ENCODE data around the gene NRG2.

The NRG2 gene

GRCh38 chr5:139984816-139985215 is 58.3 kb downstream of the NRG2 start:
- H3K4me1 ChIP-seq (ENCODE audit: control insufficient read depth, low read depth, low read length), result peaks cover 8% of the 10 kb centered on the region
- H3K4me2 ChIP-seq (ENCODE audit: low read length), result no peak overlapping the region
- no peak overlapping the region for H3K9ac ChIP-seq (ENCODE audit: low read length)
- no peak overlapping the region for H3K27ac ChIP-seq (ENCODE audit: low read depth, low read length)
- H3K79me2 ChIP-seq (ENCODE audit: control insufficient read depth, insufficient read depth, low read length), result no peaks in the 10 kb centered on the region
- H4K8ac ChIP-seq (ENCODE audit: low read depth, low read length), result no peak overlapping the region
- no peak overlapping the region for H3K4me3 ChIP-seq (ENCODE audit: low read length)
- H3K56ac ChIP-seq (ENCODE audit: low read length), result no peak overlapping the region
- H3K79me1 ChIP-seq (ENCODE audit: low read length), result no peaks in the 10 kb centered on the region
- H3K4ac ChIP-seq (ENCODE audit: low read depth, low read length), result no peak overlapping the region
- H2BK120ac ChIP-seq (ENCODE audit: low read depth, low read length), result no peak overlapping the region
- no peak overlapping the region for H2BK5ac ChIP-seq (ENCODE audit: low read length)
- no peak overlapping the region for H2BK15ac ChIP-seq (replicated peaks; ENCODE audit: low read depth)
- no peaks in the 10 kb centered on the region for H3K27me3 ChIP-seq (ENCODE audit: insufficient read depth, low read length, poor library complexity)
- no CpG with 5 or more reads among the region's 1 CpG for WGBS (ENCODE audit: extremely low coverage, insufficient coverage, low lambda C conversion rate)
- no peak overlapping the region for H4K5ac ChIP-seq (ENCODE audit: low read length)
- H3K18ac ChIP-seq (ENCODE audit: low read length), result no peak overlapping the region
- no peaks in the 10 kb centered on the region for H3K36me3 ChIP-seq (ENCODE audit: control insufficient read depth, insufficient read depth, low read length)
- H2AK5ac ChIP-seq (ENCODE audit: low read length), result no peak overlapping the region
- no peak for DNase-seq
- H3K23ac ChIP-seq (ENCODE audit: low read length), result no peak overlapping the region

- H3K4ac ChIP-seq (ENCODE audit: low read depth, low read length), result no peak overlapping the region
- no peaks in the 10 kb centered on the region for H3K27me3 ChIP-seq (ENCODE audit: insufficient read depth, low read length, poor library complexity)
- H3K79me1 ChIP-seq (ENCODE audit: low read length), result no peaks in the 10 kb centered on the region
- H2BK120ac ChIP-seq (ENCODE audit: low read depth, low read length), result no peak overlapping the region
- no peak overlapping the region for H3K56ac ChIP-seq (ENCODE audit: low read length)
- H2AK5ac ChIP-seq (ENCODE audit: low read length), result no peak overlapping the region
- no peaks in the 10 kb centered on the region for H3K79me2 ChIP-seq (ENCODE audit: control insufficient read depth, insufficient read depth, low read length)
- H3K9ac ChIP-seq (ENCODE audit: low read length), result no peak overlapping the region
- H3K4me3 ChIP-seq (ENCODE audit: low read length), result no peak overlapping the region
- no peak overlapping the region for H2BK5ac ChIP-seq (ENCODE audit: low read length)
- H3K36me3 ChIP-seq (ENCODE audit: control insufficient read depth, insufficient read depth, low read length), result no peaks in the 10 kb centered on the region
- H4K5ac ChIP-seq (ENCODE audit: low read length), result no peak overlapping the region
- no peak overlapping the region for H4K8ac ChIP-seq (ENCODE audit: low read depth, low read length)
- H3K4me1 ChIP-seq (ENCODE audit: control insufficient read depth, low read depth, low read length), result peaks cover 8% of the 10 kb centered on the region
- DNase-seq, result peak; percentile 90
- H3K23ac ChIP-seq (ENCODE audit: low read length), result no peak overlapping the region
- H3K18ac ChIP-seq (ENCODE audit: low read length), result no peak overlapping the region
- H3K4me2 ChIP-seq (ENCODE audit: low read length), result no peak overlapping the region
- no peak overlapping the region for H2BK15ac ChIP-seq (replicated peaks; ENCODE audit: low read depth)
- H3K27ac ChIP-seq (ENCODE audit: low read depth, low read length), result peak overlapping the region; percentile 45
Observed at GRCh38 chr5:139982975-139983240, 60.2 kb downstream of the NRG2 start.

- Histone ChIP-seq H3K9ac (ENCODE audit: low read length) (no peak overlapping the region), H2BK5ac (ENCODE audit: low read length) (peak overlapping the region; percentile 10), H4K8ac (ENCODE audit: low read depth, low read length) (no peak overlapping the region), H2BK120ac (ENCODE audit: low read depth, low read length) (no peak overlapping the region), H3K4me2 (ENCODE audit: low read length) (no peak overlapping the region), H3K36me3 (ENCODE audit: control insufficient read depth, insufficient read depth, low read length) (no peaks in the 10 kb centered on the region), H3K79me1 (ENCODE audit: low read length) (no peaks in the 10 kb centered on the region), H3K18ac (ENCODE audit: low read length) (no peak overlapping the region), H4K5ac (ENCODE audit: low read length) (no peak overlapping the region), H3K4me1 (ENCODE audit: control insufficient read depth, low read depth, low read length) (peaks cover 8% of the 10 kb centered on the region), H2AK5ac (ENCODE audit: low read length) (no peak overlapping the region), H3K79me2 (ENCODE audit: control insufficient read depth, insufficient read depth, low read length) (no peaks in the 10 kb centered on the region), H3K27ac (ENCODE audit: low read depth, low read length) (peak overlapping the region; percentile 45), H3K4ac (ENCODE audit: low read depth, low read length) (no peak overlapping the region), H3K4me3 (ENCODE audit: low read length) (no peak overlapping the region), H3K23ac (ENCODE audit: low read length) (no peak overlapping the region), H2BK15ac (replicated peaks; ENCODE audit: low read depth) (no peak overlapping the region), H3K27me3 (ENCODE audit: insufficient read depth, low read length, poor library complexity) (no peaks in the 10 kb centered on the region), H3K56ac (ENCODE audit: low read length) (peak overlapping the region; percentile 3)
- WGBS (ENCODE audit: extremely low coverage, insufficient coverage, low lambda C conversion rate), result no CpG with 5 or more reads among the region's 15 CpGs
- peak; percentile 27 for DNase-seq
Observed at GRCh38 chr5:139982157-139982974, 60.7 kb downstream of the NRG2 start.

GRCh38 chr5:139980765-139981164 is 62.3 kb downstream of the NRG2 start:
- Histone ChIP-seq H3K27me3 (ENCODE audit: insufficient read depth, low read length, poor library complexity) (no peaks in the 10 kb centered on the region), H3K4ac (ENCODE audit: low read depth, low read length) (no peak overlapping the region), H3K4me3 (ENCODE audit: low read length) (no peak overlapping the region), H3K4me2 (ENCODE audit: low read length) (no peak overlapping the region), H4K8ac (ENCODE audit: low read depth, low read length) (no peak overlapping the region), H3K9ac (ENCODE audit: low read length) (no peak overlapping the region), H2BK15ac (replicated peaks; ENCODE audit: low read depth) (no peak overlapping the region), H3K18ac (ENCODE audit: low read length) (no peak overlapping the region), H3K79me2 (ENCODE audit: control insufficient read depth, insufficient read depth, low read length) (no peaks in the 10 kb centered on the region), H3K79me1 (ENCODE audit: low read length) (no peaks in the 10 kb centered on the region), H3K56ac (ENCODE audit: low read length) (no peak overlapping the region), H3K36me3 (ENCODE audit: control insufficient read depth, insufficient read depth, low read length) (no peaks in the 10 kb centered on the region), H2BK120ac (ENCODE audit: low read depth, low read length) (no peak overlapping the region), H2AK5ac (ENCODE audit: low read length) (no peak overlapping the region), H3K4me1 (ENCODE audit: control insufficient read depth, low read depth, low read length) (peaks cover 6% of the 10 kb centered on the region), H3K27ac (ENCODE audit: low read depth, low read length) (no peak overlapping the region), H2BK5ac (ENCODE audit: low read length) (no peak overlapping the region), H4K5ac (ENCODE audit: low read length) (no peak overlapping the region), H3K23ac (ENCODE audit: low read length) (no peak overlapping the region)
- DNase-seq, result peak; percentile 81
- WGBS (ENCODE audit: extremely low coverage, insufficient coverage, low lambda C conversion rate), result no CpG with 5 or more reads among the region's 3 CpGs

GRCh38 chr5:139979943-139980342 is 63.2 kb downstream of the NRG2 start:
- no peak for DNase-seq
- no peak overlapping the region for H3K9ac ChIP-seq (ENCODE audit: low read length)
- H3K27ac ChIP-seq (ENCODE audit: low read depth, low read length), result no peak overlapping the region
- H3K56ac ChIP-seq (ENCODE audit: low read length), result no peak overlapping the region
- H3K4me2 ChIP-seq (ENCODE audit: low read length), result no peak overlapping the region
- no peak overlapping the region for H3K18ac ChIP-seq (ENCODE audit: low read length)
- H4K8ac ChIP-seq (ENCODE audit: low read depth, low read length), result no peak overlapping the region
- no peaks in the 10 kb centered on the region for H3K36me3 ChIP-seq (ENCODE audit: control insufficient read depth, insufficient read depth, low read length)
- no peak overlapping the region for H4K5ac ChIP-seq (ENCODE audit: low read length)
- H3K4me3 ChIP-seq (ENCODE audit: low read length), result no peak overlapping the region
- H2BK5ac ChIP-seq (ENCODE audit: low read length), result no peak overlapping the region
- H2BK120ac ChIP-seq (ENCODE audit: low read depth, low read length), result no peak overlapping the region
- no peaks in the 10 kb centered on the region for H3K79me2 ChIP-seq (ENCODE audit: control insufficient read depth, insufficient read depth, low read length)
- no peak overlapping the region for H3K4ac ChIP-seq (ENCODE audit: low read depth, low read length)
- H3K4me1 ChIP-seq (ENCODE audit: control insufficient read depth, low read depth, low read length), result peaks cover 4% of the 10 kb centered on the region
- WGBS (ENCODE audit: extremely low coverage, insufficient coverage, low lambda C conversion rate), result no CpG with 5 or more reads among the region's 2 CpGs
- no peaks in the 10 kb centered on the region for H3K27me3 ChIP-seq (ENCODE audit: insufficient read depth, low read length, poor library complexity)
- H3K79me1 ChIP-seq (ENCODE audit: low read length), result no peaks in the 10 kb centered on the region
- no peak overlapping the region for H2AK5ac ChIP-seq (ENCODE audit: low read length)
- no peak overlapping the region for H2BK15ac ChIP-seq (replicated peaks; ENCODE audit: low read depth)
- no peak overlapping the region for H3K23ac ChIP-seq (ENCODE audit: low read length)

- peak overlapping the region; percentile 3 for H2BK5ac ChIP-seq (ENCODE audit: low read length)
- WGBS (ENCODE audit: extremely low coverage, insufficient coverage, low lambda C conversion rate), result no CpG with 5 or more reads among the region's 3 CpGs
Observed at GRCh38 chr5:139979518-139979917, 63.6 kb downstream of the NRG2 start.

More at GRCh38 chr5:139979518-139979917, 63.6 kb downstream of the NRG2 start:
- Histone ChIP-seq H3K23ac (ENCODE audit: low read length) (no peak overlapping the region), H2BK15ac (replicated peaks; ENCODE audit: low read depth) (no peak overlapping the region), H2BK120ac (ENCODE audit: low read depth, low read length) (no peak overlapping the region), H3K56ac (ENCODE audit: low read length) (no peak overlapping the region), H3K4ac (ENCODE audit: low read depth, low read length) (no peak overlapping the region), H3K27me3 (ENCODE audit: insufficient read depth, low read length, poor library complexity) (no peaks in the 10 kb centered on the region), H3K79me2 (ENCODE audit: control insufficient read depth, insufficient read depth, low read length) (no peaks in the 10 kb centered on the region), H3K18ac (ENCODE audit: low read length) (no peak overlapping the region), H3K9ac (ENCODE audit: low read length) (no peak overlapping the region), H4K8ac (ENCODE audit: low read depth, low read length) (no peak overlapping the region), H4K5ac (ENCODE audit: low read length) (no peak overlapping the region), H2AK5ac (ENCODE audit: low read length) (no peak overlapping the region), H3K4me1 (ENCODE audit: control insufficient read depth, low read depth, low read length) (peaks cover 4% of the 10 kb centered on the region), H3K36me3 (ENCODE audit: control insufficient read depth, insufficient read depth, low read length) (no peaks in the 10 kb centered on the region), H3K79me1 (ENCODE audit: low read length) (no peaks in the 10 kb centered on the region), H3K4me3 (ENCODE audit: low read length) (no peak overlapping the region), H3K27ac (ENCODE audit: low read depth, low read length) (no peak overlapping the region), H3K4me2 (ENCODE audit: low read length) (no peak overlapping the region)
- no peak for DNase-seq

All from mesendoderm (in vitro differentiated cells).